NCI-H2081 treated with DMSO at 0.1 percent for 48 hours (cell line): ENCODE measurements around the gene ZNF189.

Experiments used
- DNase-seq: peaks from one replicate; lab custom pipeline; 2025; lab: John Stamatoyannopoulos, UW

The ZNF189 gene

DNA sequence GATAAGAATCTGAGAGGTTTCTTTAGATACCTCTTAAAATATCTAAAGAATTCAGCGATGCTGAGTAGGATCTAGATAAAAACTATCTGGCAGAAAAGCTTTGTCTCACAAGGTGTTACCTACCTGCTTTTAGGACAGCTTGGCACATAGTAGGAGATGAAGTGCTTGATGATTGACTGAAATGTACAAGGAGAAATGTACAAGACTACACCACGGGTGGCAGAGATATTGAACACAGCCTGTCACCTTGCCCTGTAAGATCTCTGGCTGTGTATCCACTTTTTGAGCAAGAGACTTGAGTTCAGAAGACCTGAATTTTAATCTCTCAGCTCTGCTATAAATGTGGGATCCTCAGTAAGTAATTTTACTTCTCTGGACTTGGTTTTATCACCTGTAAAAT lies 21.2 kb downstream of the ZNF189 start:
- DNase-seq, result no peak

DNA sequence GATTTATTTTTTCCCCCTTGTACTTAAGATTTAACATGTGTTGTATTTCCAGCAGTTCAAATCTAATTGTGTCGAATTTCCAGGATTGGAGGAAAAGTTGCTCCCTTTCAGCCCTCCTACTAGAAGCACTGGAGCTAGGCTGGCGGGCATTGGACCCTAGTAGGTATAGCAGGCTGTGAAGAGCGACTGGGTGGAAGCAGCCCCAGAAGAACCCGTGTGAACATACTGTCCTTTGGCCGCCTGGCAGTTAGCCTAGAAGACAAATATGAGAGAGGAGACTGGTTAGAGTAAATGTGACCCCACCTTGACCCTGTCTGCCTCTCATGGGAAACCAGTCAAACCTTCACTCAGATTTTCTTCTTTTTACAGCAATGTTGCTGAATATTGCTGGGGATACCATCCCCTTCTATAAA lies 23.0 kb downstream of the ZNF189 start:
- DNase-seq, result no peak

DNA sequence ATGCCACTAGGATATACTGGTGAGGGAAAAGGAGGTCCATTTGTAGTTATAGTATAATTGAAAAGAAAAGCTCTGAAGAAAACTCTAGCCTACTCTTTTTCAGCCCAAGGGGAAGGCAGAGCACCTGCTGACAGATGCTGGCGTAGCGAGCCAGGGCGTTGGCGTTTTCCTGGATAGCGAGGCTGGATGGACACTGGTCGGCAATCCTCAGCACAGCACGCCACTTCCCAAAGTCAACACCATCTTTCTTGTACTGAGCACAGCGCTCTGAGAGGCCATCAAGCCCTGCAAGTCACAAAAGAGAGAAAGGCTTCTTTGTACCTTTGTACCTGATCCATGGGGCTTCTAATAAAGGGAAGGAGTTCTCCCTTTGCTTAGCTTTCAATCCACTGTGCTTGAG lies 28.7 kb downstream of the ZNF189 start:
- DNase-seq, result no peak

DNA sequence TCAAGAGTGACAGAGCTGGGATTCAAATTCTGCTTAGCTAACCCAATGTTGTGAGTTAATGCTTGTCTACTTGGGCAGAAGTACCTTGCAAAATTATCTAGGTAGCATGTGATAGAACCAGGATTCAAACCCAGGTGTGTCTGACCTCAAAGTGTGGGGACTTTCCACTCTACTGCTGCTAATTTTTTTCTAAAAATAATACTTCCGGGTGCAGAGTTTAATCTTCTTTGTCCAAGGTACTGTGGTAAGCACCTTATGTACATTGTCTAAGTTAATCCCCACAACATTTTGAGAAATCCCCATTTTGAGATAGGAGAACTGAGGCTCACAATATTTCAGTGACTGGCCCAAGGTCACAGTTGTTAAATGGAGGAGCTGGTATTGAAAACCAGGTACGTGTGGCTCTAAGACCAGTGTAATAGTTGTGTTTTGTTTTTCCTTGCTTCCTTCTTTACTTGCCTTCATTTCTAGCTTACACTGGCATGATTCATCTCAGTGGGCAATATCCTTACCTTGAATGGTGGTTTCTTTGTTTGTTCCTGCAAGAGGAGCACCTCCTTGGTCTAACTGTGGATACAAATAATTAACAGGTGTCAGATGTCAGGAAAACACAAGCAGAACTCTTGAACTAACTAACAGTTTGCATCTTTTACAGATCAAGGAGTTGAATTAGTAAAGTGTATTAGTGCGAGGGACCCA lies 29.5 kb downstream of the ZNF189 start:
- DNase-seq, result no peak

DNA sequence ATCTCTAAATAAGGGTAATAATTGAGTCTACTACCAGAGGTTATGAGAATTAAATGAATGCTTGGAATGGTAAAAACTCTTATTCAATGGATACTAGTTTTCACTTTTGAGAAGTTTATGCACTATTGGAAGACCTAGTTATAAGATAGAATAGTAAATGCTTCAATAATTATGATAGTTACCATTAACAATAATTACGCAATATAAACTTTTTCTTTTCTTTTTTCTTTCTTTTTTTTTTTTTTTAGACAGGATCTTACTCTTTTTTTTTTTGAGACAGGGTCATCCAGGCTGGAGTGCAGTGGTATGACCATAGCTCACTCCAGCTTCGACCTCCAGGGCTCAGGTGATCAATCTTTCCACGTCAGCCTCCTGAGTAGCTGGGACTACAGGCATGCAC lies 30.3 kb downstream of the ZNF189 start:
- DNase-seq, result no peak

DNA sequence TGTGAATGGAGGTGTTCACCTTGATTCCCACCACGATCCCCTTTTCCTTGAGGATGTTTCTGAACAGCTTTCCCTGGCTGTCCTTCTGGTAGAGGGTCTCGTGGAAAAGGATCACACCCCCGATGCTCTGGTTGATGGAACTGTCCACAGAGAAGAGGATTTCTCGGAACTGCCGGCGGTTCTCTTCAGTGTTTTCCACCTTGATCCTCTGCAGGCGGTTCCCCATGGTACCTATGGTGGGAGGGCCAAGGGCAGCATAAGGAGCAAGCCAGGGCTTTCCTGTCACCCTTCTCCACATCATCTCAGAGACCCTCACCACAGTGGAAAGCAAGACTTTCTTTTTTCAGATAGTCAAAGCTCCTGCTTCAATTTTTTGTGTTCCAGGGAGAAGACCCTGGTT lies 31.1 kb downstream of the ZNF189 start:
- DNase-seq, result no peak

DNA sequence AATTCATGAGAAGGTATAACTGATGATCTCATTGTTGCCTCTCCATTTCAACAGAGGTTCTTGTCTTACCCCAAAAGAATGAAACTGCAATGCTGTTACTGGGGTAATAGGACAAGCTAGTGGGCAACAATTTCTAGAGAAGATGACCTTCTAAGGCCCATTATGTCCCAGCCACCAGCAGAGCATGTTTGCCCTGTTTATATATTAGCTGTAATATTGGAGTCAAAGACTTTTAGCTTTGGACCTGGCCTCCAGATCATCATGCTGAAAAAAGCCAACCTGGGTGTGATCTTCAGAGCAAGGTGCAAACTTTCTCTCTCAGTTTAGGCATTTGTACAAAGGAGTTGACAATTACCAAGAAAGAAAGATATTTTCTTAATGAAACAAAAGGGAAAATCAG lies 33.5 kb downstream of the ZNF189 start:
- DNase-seq, result no peak

DNA sequence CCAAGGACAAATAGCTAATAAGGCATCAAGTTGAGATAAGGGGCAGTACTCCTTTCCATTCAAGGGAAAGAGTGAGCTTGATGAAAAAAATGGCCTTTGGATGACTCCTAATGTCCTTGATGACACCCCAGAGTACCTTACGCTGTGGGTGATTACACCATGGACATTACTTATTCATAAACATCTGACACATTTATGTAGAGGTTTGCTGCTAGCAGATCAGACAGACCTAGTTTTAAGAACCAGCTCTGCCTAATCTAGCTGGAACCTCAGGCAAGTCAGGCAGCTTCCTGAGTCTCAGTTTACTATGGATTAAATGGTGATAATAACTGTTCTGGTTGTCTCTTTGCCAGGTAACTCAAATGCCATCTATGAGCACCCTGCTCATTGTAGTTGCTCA lies 34.1 kb downstream of the ZNF189 start:
- no peak for DNase-seq

DNA sequence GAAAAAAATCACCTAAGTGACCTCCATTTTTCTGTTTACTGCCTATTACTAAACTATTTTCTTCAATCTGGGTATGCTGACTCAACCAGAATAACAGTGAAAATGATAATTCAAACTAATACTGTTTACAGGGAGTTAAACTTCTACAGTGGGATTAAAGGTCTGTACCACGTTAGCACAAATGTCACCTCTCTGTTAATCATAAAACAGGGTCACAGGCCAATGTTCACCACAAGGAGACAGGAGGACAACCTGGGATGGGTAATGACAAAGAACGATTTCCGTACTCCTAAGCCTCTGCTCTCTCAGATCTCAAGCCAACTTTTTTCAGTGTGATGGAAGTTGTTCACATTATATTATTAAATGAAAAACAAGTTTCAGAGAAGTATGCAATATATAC lies 34.6 kb downstream of the ZNF189 start:
- DNase-seq, result no peak

DNA sequence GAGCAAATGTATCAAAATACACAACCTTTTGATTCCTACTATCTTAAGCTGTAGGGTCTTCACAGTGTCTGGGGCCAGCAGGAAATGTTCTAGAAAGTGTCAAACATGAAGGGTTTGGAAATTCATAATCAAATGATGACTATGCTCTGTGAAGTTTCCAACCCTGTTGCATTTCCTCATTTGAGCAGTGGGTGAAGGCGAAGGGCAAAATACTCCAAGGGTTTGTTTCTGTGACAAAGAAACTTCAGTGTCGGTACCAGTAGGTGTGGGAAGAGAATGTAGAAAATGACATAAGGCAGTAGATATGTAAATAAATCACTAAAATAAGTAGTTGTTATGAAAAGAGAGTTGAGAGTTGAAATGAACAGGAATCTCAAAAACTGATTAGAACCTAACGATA lies 36.3 kb downstream of the ZNF189 start:
- no peak for DNase-seq

DNA sequence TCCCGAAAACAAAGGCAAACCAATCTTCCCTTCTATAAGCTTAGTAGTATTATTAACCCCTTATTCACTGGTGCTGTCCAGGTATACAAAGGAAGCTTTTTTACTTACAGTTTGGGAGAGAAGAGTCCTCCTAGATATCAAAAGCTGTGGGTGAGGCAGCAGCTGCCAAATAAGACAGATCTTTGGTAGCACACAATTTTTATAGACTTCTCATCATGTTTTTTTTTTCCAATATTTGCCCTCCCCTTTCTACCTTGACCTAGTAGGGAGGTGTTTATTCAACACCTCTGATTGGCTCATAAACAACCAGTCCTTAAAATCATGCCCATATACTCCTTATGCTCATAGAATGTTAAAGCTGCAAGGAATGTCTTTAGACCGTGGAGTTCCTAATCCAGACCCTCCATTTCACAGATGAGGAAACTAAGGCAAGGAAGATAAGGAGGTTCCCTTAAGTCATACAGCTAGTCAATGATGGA lies 37.0 kb downstream of the ZNF189 start, which contains the start of gene ALDOB:
Gene ALDOB, minus strand, starts transcription at position 174 of the 479 bp plus-strand sequence. CDS start 4,887 bp downstream, outside the sequence.
- no peak for DNase-seq

DNA sequence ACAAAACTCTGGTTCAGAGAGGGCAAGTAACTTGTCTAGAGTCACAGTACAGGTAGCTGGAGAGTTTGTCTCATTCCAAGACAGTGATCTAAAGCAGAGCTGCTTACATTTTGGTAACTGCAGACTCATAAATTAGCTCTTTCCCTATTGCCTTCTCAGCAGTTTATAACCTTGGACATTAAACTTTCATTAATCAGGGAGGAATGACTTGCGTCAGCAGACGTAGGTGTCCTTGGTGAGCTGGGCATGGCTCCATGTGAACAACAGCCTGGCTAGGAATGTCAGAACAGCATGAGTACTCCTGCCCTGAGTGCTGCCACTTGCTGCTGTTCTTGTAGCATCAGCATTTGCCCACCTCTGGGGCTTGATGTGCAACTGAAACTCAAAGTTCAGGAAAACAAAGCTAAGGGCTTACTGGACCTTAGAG lies 39.2 kb downstream of the ZNF189 start:
- DNase-seq, result no peak

DNA sequence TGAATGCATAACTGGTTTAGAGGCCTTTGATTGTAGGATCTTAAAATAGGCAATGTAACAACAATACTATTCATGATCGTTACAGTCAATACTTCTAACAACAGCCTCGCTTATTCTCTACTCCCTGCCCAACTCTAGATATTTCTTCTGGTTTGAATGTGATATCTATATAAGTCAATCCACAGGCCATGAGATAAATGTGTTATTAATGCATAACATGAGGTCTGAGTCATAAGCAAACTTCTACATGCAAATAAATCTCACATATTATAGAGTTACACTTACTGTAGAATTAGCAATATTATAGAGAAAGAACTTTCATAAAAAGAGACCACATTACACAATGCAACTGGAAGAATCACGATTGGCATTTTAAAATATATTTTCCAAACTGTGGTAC lies 39.9 kb downstream of the ZNF189 start:
- no peak for DNase-seq

DNA sequence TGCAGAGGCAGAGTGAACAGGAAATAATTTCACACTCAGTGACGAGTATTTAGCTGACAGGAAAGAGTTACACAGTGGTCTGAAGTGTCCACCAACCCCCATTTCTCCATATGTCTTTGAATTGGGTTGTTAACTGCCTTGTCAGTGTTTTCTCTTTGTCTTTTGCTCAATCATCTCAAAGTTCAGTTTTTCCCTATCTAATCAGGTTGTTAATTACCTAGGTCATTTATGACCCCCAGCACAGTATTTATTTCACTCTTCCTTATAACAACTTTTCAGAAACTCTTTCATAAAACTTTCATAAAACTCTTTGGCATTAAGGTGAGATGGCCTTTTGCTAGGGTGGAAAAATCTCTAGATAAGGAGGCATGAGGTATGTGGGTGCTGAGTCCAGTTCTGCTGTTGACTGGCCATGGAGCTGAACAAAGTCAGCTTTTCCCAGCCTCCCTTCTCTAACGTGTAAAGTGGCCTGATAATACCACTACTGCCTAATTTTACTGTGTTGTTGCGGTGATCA lies 42.1 kb downstream of the ZNF189 start:
- DNase-seq, result no peak

DNA sequence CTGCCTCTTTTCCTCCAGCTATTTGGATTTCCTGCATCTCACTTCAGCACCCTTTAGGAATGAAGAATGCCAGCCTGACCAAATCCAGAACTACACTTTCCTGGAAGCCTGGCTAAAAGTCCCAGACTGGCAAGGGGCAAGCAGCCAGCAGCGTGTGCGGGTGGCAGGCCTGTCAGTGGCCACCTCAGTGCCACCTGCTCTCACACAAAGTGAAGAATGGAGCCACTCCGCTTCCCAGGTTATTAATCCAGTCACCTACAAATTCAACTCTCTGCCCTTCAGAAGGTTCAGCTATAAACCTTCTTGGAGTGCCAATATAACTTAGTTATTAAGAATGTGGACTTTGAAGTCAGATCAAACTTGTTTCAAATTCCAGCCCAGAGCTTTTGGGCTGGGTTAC lies 43.7 kb downstream of the ZNF189 start:
- DNase-seq, result no peak

DNA sequence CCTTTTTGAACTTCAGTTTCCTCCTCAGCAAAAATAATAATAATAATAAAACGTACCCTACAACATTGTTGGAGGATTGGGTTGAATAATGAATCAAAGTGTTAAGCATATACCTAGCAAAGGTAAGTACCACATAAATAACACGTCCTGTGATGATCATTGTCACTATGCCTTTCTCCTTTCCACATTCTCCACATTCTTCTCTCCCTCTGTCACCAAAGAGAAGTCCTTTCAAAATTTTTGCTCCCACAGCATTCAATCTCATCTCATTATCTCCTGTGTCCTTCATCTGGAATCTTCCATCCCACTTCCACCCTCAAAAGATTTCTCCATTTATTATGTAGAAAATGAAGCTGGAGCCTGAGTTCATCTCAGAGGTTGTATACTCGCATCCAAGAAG lies 44.1 kb downstream of the ZNF189 start:
- no peak for DNase-seq

DNA sequence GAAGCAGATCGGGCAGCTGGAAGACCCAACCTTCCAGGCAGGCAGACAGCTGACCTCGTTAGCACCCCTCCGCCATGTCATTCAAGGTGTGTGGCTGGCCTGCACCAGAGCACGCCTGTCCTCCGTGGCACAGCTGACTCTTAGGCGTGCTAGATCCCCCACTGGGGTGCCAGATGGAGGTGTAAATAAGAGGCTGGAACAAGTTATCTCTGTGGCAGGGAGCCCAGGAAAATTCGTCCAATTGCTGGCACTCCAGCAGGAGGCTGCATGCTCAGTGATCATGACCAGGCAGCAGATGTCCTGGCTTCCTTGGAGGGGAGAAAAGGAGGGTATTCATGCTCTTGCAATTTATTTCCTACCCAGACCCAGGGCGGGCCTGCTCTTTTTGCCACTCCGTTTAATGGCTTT lies 44.7 kb downstream of the ZNF189 start:
- peak; percentile 76 for DNase-seq

DNA sequence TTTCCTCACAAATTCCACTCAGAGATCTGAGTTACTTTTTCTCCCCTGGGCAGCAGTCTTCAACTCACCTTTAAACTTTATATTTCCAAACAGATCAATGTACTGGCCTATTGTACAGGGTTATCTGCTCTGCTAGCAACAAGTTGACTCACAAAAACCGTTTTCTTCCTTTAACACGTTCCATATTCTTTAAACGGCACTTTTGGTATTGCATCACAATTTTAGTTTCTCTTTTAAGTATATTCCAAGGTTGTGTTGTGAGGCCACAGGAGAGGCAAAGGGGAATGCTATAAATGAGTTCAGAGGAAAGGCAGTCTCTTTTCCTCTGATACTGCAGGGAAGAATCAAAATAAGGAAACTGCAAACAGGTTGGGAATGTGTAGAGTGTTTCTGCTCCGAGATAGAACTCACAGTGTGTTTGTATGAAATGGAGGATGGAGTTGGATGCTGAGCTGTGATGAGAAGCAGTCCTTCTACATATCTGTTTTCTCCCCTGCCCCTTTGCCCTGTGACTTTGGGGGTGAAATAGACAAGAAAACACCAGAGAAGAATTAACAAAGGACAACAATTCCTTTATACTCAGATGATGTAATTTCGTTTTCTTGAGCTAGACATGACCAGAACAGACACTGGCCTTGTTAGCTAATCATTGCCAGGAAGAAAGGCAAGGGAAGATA lies 46.8 kb downstream of the ZNF189 start:
- DNase-seq, result no peak

DNA sequence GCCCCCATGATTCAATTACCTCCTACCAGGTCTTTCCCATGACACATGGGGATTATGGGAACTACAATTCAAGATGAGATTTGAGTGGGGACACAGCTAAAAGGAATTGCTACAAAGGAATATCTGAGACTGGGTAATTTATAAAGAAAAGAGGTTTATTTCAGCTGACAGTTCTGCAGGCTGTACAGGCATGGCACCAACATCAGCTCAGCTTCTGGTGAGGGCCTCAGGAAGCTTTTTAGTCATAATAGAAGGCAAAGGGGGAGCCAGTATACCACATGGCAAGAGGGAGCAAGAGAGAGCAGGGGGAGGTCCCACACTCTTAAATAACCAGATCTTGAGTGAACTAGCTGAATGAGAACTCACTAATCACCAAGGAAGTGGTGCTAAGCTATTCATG lies 48.1 kb downstream of the ZNF189 start:
- DNase-seq, result no peak

DNA sequence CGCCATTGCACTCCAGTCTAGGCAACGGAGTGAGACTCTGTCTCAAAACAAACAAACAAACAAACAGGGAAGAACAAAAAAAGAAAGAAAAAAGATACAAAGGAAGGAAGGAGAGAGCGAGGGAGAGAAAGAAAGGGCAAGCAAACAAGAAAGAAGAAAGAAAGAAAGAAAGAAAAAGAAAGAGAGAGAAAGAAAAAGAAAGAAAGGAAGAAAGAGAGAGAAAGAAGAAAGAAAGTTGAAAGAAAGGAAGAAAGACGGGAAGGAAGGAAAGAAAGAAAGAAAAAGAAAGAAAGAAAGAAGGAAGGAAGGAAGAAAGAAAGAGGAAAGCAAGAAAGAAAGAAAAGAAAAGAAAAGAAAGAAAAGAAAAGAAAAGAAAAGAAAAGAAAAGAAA lies 50.0 kb downstream of the ZNF189 start:
- DNase-seq, result no peak

DNA sequence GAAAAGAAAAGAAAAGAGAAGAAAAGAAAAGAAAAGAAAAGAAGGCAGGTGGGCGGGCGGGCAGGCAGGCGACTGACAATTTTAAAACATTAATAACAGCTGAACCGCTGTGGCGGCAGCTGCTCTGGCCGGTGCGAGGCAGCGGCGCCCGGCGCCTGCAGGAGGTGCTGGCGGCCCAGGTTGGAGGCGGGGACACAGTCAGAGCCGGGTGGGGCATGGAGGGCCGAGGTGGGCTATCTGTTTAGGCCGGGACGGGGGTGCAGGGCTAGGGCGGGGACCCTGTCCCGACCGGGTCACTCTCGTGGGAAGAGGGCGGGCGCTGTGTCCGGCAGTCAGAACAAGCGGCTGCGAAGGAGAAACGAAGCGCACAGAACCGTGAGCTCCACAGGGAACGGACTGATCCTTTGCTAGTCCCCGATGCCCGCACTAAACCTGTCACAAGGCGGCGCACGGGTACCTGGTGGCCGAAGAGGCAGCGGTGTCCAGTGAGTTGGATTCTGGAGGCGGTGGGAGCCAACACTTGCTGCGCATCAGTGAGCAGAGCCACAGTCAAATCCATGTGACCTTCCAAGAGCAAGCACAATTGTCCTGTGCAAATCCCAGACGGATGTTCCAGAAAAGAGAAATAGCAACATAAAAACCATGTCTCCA lies 50.5 kb downstream of the ZNF189 start:
- DNase-seq, result peak; percentile 46

DNA sequence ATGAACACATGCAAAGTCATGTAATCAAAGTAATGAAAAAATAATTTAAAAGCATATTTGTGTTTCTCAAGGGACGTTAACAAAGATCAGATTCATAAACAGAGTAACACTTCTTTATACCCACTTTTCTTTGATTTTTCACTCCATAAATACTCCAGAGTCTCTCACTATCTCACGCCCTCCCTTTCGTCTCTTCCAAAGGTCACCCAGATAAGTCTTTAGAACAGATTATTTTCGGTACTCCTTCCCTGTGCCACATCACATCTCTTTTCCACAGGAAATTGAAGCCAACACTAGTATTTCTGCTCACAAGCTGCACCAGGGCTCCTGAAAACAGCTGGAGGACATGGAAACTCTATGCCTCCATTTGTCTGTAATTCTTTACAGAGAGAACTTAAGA lies 52.3 kb downstream of the ZNF189 start:
- DNase-seq, result no peak

DNA sequence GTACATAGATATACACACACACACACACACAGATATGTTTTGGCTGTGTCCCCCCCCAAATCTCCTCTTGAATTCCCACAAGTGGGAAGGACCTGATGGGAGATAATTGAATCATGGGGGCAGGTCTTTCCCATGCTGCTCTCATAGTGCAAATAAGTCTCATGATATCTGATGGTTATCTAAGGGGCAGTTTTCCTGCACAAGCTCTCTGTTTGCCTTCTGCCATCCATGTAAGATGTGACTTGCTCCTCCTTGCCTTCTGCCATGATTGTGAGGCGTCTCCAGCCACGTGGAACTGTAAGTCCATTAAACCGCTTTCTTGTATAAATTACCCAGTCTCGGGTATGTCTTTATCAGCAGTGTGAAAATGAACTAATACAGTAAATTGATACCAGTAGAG lies 52.8 kb downstream of the ZNF189 start:
- DNase-seq, result no peak
